Mesothelial cell of epicardium (in vitro differentiated cells): Measurements from ENCODE around the gene CCT6A. TPM values are rescaled to one million over a fixed set of nuclear protein-coding genes. Genes with fewer than 3 reads are reported as not detected.

ENCODE experiments used
- DNase-seq, 2 experiments: peaks; one replicate each; pipeline ENCODE4 v3.0.0; 2021; ENCODE audit warnings: low spot score in 2 of 2; ENCODE audit not compliant: unreplicated experiment in 2 of 2
- H3K27ac Mint-ChIP-seq: 2 replicates; pipeline ENCODE4 v1.8.0; 2021; ENCODE audit warnings: mixed read lengths
- H3K27me3 Mint-ChIP-seq: 2 replicates; pipeline ENCODE4 v1.8.0; 2021; ENCODE audit warnings: low read depth, mixed read lengths
- H3K36me3 Mint-ChIP-seq: 2 replicates; pipeline ENCODE4 v1.8.0; 2021; ENCODE audit warnings: mixed read lengths
- H3K4me1 Mint-ChIP-seq: 2 replicates; pipeline ENCODE4 v1.8.0; 2021; ENCODE audit warnings: mixed read lengths
- H3K4me3 Mint-ChIP-seq: 2 replicates; pipeline ENCODE4 v1.8.0; 2021; ENCODE audit warnings: mild to moderate bottlenecking, moderate library complexity, mixed read lengths
- H3K9me3 Mint-ChIP-seq: 2 replicates; pipeline ENCODE4 v1.8.0; 2021; ENCODE audit warnings: mixed read lengths
- total RNA-seq: library from RNA; stranded (reverse); gene quantifications from 3 replicates; pipeline ENCODE4 v1.2.1, GENCODE V29; 2021
- TF ChIP-seq, protein P1 (sequence below): fragments of 200-600 bp; sonication (generic); IDR thresholded peaks from one replicate; pipeline ENCODE4 v1.5.0; 2021; ENCODE audit warnings: antibody characterized with exemption; ENCODE audit not compliant: unreplicated experiment

CCT6A gene
- total RNA-seq, 1 donor from 2014 or later, result 127 TPM

GRCh38 chr7:56051053-56051338, 569 bp upstream of the CCT6A start:
- Mint-ChIP-seq H3K4me3 (peak overlapping the region; percentile 94), H3K9me3 (no peaks in the 10 kb centered on the region), H3K36me3 (peaks cover 8% of the 10 kb centered on the region), H3K27ac (peak overlapping the region; percentile 99), H3K4me1 (peaks cover 46% of the 10 kb centered on the region), H3K27me3 (no peaks in the 10 kb centered on the region)
- TF ChIP-seq, protein P1, sequence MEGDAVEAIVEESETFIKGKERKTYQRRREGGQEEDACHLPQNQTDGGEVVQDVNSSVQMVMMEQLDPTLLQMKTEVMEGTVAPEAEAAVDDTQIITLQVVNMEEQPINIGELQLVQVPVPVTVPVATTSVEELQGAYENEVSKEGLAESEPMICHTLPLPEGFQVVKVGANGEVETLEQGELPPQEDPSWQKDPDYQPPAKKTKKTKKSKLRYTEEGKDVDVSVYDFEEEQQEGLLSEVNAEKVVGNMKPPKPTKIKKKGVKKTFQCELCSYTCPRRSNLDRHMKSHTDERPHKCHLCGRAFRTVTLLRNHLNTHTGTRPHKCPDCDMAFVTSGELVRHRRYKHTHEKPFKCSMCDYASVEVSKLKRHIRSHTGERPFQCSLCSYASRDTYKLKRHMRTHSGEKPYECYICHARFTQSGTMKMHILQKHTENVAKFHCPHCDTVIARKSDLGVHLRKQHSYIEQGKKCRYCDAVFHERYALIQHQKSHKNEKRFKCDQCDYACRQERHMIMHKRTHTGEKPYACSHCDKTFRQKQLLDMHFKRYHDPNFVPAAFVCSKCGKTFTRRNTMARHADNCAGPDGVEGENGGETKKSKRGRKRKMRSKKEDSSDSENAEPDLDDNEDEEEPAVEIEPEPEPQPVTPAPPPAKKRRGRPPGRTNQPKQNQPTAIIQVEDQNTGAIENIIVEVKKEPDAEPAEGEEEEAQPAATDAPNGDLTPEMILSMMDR, result no peak
- no peak for DNase-seq

DNA sequence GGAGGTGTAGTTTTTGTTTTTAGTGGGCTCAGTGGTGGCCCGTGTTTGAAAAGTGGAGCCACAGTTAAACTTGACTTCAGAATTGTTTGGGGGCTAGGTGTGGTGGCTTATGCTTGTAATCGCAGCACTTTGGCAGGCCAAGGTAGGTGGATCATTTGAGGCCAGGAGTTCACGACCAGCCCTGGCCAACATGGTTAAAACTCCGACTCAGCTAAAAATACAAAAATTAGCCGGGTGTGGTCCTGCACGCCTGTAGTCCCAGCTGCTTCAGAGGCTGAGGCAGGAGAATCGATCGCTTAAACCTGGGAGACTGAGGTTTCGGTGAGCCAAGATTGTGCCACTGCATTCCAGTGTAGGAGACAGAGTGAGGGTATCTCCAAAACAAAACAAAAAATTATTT, 1.8 kb downstream of the CCT6A start:
- Mint-ChIP-seq H3K4me3 (peak overlapping the region; percentile 66), H3K27me3 (no peaks in the 10 kb centered on the region), H3K36me3 (peaks cover 17% of the 10 kb centered on the region), H3K27ac (peak overlapping the region; percentile 96), H3K9me3 (no peaks in the 10 kb centered on the region), H3K4me1 (peaks cover 34% of the 10 kb centered on the region)
- no peak for DNase-seq
- TF ChIP-seq, protein P1, result no peak

DNA sequence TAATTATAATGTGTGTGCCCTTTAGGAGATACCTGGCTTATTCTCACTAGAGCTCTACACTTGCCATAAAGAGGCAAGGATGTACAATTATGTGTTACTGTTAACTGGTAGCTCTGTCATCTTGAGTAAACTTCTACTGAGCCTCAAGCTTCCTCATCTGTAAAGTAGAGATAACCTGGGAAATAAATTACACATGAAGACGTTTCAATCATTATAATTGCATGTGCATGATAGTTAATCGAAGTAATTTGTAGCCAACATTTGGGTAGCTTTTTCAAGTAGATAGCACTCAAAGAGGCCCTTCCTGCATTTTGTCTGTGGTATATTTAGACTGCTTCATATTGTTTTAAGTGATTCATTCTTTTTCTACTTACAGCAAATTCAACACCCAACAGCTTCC, 2.4 kb downstream of the CCT6A start:
- no peak overlapping the region for H3K27ac Mint-ChIP-seq
- TF ChIP-seq, protein P1, result no peak
- no peaks in the 10 kb centered on the region for H3K27me3 Mint-ChIP-seq
- no peak for DNase-seq
- no peak overlapping the region for H3K4me3 Mint-ChIP-seq
- peaks cover 28% of the 10 kb centered on the region for H3K4me1 Mint-ChIP-seq
- no peaks in the 10 kb centered on the region for H3K9me3 Mint-ChIP-seq
- H3K36me3 Mint-ChIP-seq, result peaks cover 18% of the 10 kb centered on the region

GRCh38 chr7:56062382-56062781, 10.8 kb downstream of the CCT6A start:
- DNase-seq, result no peak
- Mint-ChIP-seq H3K36me3 (peaks cover 33% of the 10 kb centered on the region), H3K4me3 (no peak overlapping the region), H3K27me3 (no peaks in the 10 kb centered on the region), H3K4me1 (peaks cover 22% of the 10 kb centered on the region), H3K9me3 (no peaks in the 10 kb centered on the region), H3K27ac (peak overlapping the region; percentile 98)
- TF ChIP-seq, protein P1, result no peak

- H3K4me3 Mint-ChIP-seq, result peak overlapping the region; percentile 94
- peaks cover 26% of the 10 kb centered on the region for H3K36me3 Mint-ChIP-seq
- H3K9me3 Mint-ChIP-seq, result no peaks in the 10 kb centered on the region
- H3K27me3 Mint-ChIP-seq, result no peaks in the 10 kb centered on the region
- no peak for DNase-seq
- peaks cover 22% of the 10 kb centered on the region for H3K4me1 Mint-ChIP-seq
- TF ChIP-seq, protein P1, result no peak
- H3K27ac Mint-ChIP-seq, result peak overlapping the region; percentile 98
These were observed 11.9 kb downstream of the CCT6A start for GRCh38 chr7:56063500-56063881.
